Measurements from ENCODE around the gene GALNT14. TPM values are rescaled to one million over a fixed set of nuclear protein-coding genes. Genes with fewer than 3 reads are reported as not detected.

GALNT14 gene
- total and polyA plus RNA-seq, 2 of the 8 experiments (the other 6 are each of a cell fraction or from before 2014, with no cell fraction given): 13.0 to 13.7 TPM

DNA sequence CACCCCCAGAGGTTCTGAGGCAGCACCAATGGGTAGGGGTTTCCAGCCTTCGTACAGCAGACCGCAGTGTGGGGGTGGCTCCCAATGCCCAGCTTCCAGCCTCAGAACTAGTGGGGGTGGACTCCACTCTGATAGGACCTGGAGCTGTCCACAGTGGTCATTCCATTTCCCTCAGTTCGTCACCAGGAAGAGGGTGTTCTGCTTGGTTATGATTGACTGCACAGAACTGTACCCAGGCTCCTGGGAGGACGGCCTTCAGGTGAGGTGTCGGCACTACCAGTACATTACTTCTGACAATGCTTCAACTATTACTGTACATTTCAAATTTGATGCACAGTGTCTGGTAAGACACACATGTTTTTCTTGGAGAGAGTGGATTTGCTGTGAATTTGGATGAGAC is 180.6 kb downstream of the GALNT14 start:
- no peak overlapping the region for H2AFZ ChIP-seq (ENCODE audit: low read length)
- no peaks in the 10 kb centered on the region for H3K4me1 ChIP-seq (replicated peaks in 1 of 4; ENCODE audit: control insufficient read depth in 3 of 4, insufficient read depth in 4 of 4, low read length in 3 of 4)
- H3K23ac ChIP-seq (ENCODE audit: insufficient read length): no peak overlapping the region
- H3K36me3 ChIP-seq (ENCODE audit: control insufficient read depth in 2 of 4, insufficient read depth in 4 of 4, low read length in 3 of 4): no peaks in the 10 kb centered on the region
- no peak overlapping the region for H3K56ac ChIP-seq (replicated peaks; ENCODE audit: insufficient read length, low read depth, low read length)
- no peak overlapping the region for H3K4me2 ChIP-seq (ENCODE audit: insufficient read depth in 1 of 2, low read depth in 2 of 2, low read length in 2 of 2)
- no peak overlapping the region for H2BK120ac ChIP-seq (replicated peaks; ENCODE audit: low read depth, low read length)
- H3K9ac ChIP-seq (replicated peaks in 1 of 4; ENCODE audit: extremely low read depth in 1 of 4, low read depth in 3 of 4, low read length in 3 of 4): no peak overlapping the region
- H3K14ac ChIP-seq (ENCODE audit: insufficient read length): no peak overlapping the region
- no peak overlapping the region for H2BK5ac ChIP-seq (ENCODE audit: low read depth, low read length)
- H3K23me2 ChIP-seq (ENCODE audit: low read depth, low read length): no peaks in the 10 kb centered on the region
- ChIA-PET POLR2A (ENCODE audit: partially characterized antibody) (no interaction called here), CTCF (ENCODE audit: partially characterized antibody) (interaction anchor here (1.1 kb wide), 1 partner anchor 21 kb away, joined by 3 read pairs; no protein-coding TSS in a partner anchor)
- H2BK15ac ChIP-seq (ENCODE audit: low read length): no peak overlapping the region
- no peak overlapping the region for H2AK5ac ChIP-seq (ENCODE audit: low read depth, low read length)
- no peak overlapping the region for H2BK20ac ChIP-seq (ENCODE audit: low read length)
- H3K27me3 ChIP-seq (replicated peaks in 1 of 4; ENCODE audit: control insufficient read depth in 3 of 4, extremely low read depth in 1 of 4, insufficient read depth in 3 of 4, low read length in 3 of 4): no peaks in the 10 kb centered on the region
- no peak for DNase-seq (ENCODE audit: low read depth in 1 of 2, low spot score in 2 of 2)
- WGBS, 2 experiments (ENCODE audit: extremely low coverage in 1 of 2, insufficient coverage in 1 of 2, insufficient read length in 1 of 2, insufficient replicate concordance in 2 of 2, low coverage in 1 of 2, low lambda C conversion rate in 2 of 2, missing lambda C conversion rate in 1 of 2): 94% methylated on average over 5 of the region's 5 CpGs; no CpG with 5 or more reads in 1 of the 2 experiments
- no peak overlapping the region for H3K4ac ChIP-seq (replicated peaks; ENCODE audit: insufficient read length, low read depth, low read length)
- no peak overlapping the region for H2BK12ac ChIP-seq (ENCODE audit: low read depth, low read length)
- no peak overlapping the region for H4K91ac ChIP-seq (replicated peaks; ENCODE audit: insufficient read length, low read length)
- no peak overlapping the region for H3K18ac ChIP-seq (ENCODE audit: extremely low read depth, low read length)
- no peaks in the 10 kb centered on the region for H3K79me2 ChIP-seq (ENCODE audit: control insufficient read depth in 1 of 2, insufficient read depth in 2 of 2, low read length in 2 of 2)
- H3K27ac ChIP-seq (ENCODE audit: low read depth, low read length): no peak overlapping the region
- no peak for FAIRE-seq
- H3K4me3 ChIP-seq (ENCODE audit: extremely low read depth in 1 of 4, insufficient read depth in 2 of 4, low read depth in 3 of 4, low read length in 4 of 4): no peak overlapping the region
- TF ChIP-seq SAP30 (IDR thresholded peaks at IDR 0.05; ENCODE audit: insufficient read depth, insufficient replicate concordance, low read length): no peak
- no peak for TF ChIP-seq JUND (IDR thresholded peaks at IDR 0.05; ENCODE audit: low read length)
- TF ChIP-seq BACH1 (IDR thresholded peaks at IDR 0.05; ENCODE audit: low read length): no peak
- no peak for TF ChIP-seq TCF12 (IDR thresholded peaks at IDR 0.05; ENCODE audit: low read depth, low read length)
- TF ChIP-seq CBX8 (IDR thresholded peaks at IDR 0.05; ENCODE audit: borderline replicate concordance, low read depth, low read length): no peak
- TF ChIP-seq POLR2AphosphoS5 (IDR thresholded peaks at IDR 0.05; ENCODE audit: low read depth, low read length): no peak
- no peak for TF ChIP-seq RNF2 (IDR thresholded peaks at IDR 0.05; ENCODE audit: borderline replicate concordance, low read depth, low read length, missing control alignments, poor library complexity, severe bottlenecking)
- TF ChIP-seq ASH2L (IDR thresholded peaks at IDR 0.05; ENCODE audit: low read length): no peak
- no peak for TF ChIP-seq SRF (IDR thresholded peaks at IDR 0.05; ENCODE audit: low read depth, low read length)
- no peak for TF ChIP-seq EZH2 (IDR thresholded peaks at IDR 0.05; ENCODE audit: low read depth, low read length, severe bottlenecking)
- no peak for TF ChIP-seq HDAC6 (IDR thresholded peaks at IDR 0.05; ENCODE audit: low read depth, low read length)
- TF ChIP-seq BCL11A (IDR thresholded peaks at IDR 0.05; ENCODE audit: low read depth in 2 of 2, low read length in 2 of 2): no peak
- TF ChIP-seq POLR2A (IDR thresholded peaks at IDR 0.05; ENCODE audit: control extremely low read depth in 1 of 2, low read depth in 2 of 2, low read length in 2 of 2): no peak
- no peak overlapping the region for H4K5ac ChIP-seq (ENCODE audit: insufficient read length, low read depth, low read length)
- H4K8ac ChIP-seq (ENCODE audit: extremely low read depth, insufficient read depth, low read length): no peak overlapping the region
- H3K9me3 ChIP-seq (ENCODE audit: insufficient read depth in 2 of 2, low read depth in 1 of 2, low read length in 1 of 2): no peaks in the 10 kb centered on the region
- H4K20me1 ChIP-seq (replicated peaks in 1 of 2; ENCODE audit: control insufficient read depth in 1 of 2, insufficient read depth in 2 of 2, low read length in 2 of 2): no peaks in the 10 kb centered on the region
- no peaks in the 10 kb centered on the region for H3K79me1 ChIP-seq (ENCODE audit: low read depth, low read length)

Measured in H1 (cell line).